HepG2 (cell line): ENCODE data around the gene KXD1. TPM values are rescaled to one million over a fixed set of nuclear protein-coding genes. Genes with fewer than 3 reads are reported as not detected.
A peak's percentile ranks its signal among the peaks of the same experiment; 100 is the strongest.

Experiments
- CREM ChIP-seq, 2 experiments: sonication (generic) in 1 of 2; formaldehyde crosslinking in 1 of 2; IDR thresholded peaks; 2 replicates each; pipeline versions ENCODE4 v1.4.0 to v1.6.1; 2016 to 2020; ENCODE audit warnings: antibody characterized with exemption in 1 of 2, mild to moderate bottlenecking in 1 of 2, missing genetic modification reagents in 1 of 2
- ISX ChIP-seq: sonication (generic); formaldehyde crosslinking; conservative IDR thresholded peaks from 2 replicates; pipeline ENCODE4 v1.5.0; 2020; ENCODE audit warnings: missing genetic modification reagents
- KLF6 ChIP-seq: IDR thresholded peaks from 2 replicates; pipeline ENCODE4 v1.8.0; 2016; ENCODE audit warnings: missing biosample characterization, missing genetic modification reagents
- NFKB2 ChIP-seq: sonication (generic); formaldehyde crosslinking; IDR thresholded peaks from 2 replicates; pipeline ENCODE4 v1.4.0; 2020; ENCODE audit warnings: missing genetic modification reagents, borderline replicate concordance
- RFXANK ChIP-seq: IDR thresholded peaks from 2 replicates; pipeline ENCODE4 v1.6.1; 2016
- SOX5 ChIP-seq: IDR thresholded peaks from 2 replicates; pipeline ENCODE4 v1.6.1; 2016; ENCODE audit warnings: borderline replicate concordance
- SRY ChIP-seq: sonication (generic); formaldehyde crosslinking; IDR thresholded peaks from 2 replicates; pipeline ENCODE4 v1.8.0; 2022; ENCODE audit warnings: mild to moderate bottlenecking, missing genetic modification reagents
- SSRP1 ChIP-seq: IDR thresholded peaks from 2 replicates; pipeline ENCODE4 v1.6.1; 2016; ENCODE audit warnings: control low read depth
- ZFP36L1 ChIP-seq: sonication (generic); formaldehyde crosslinking; IDR thresholded peaks from 2 replicates; pipeline ENCODE4 v1.8.0; 2022; ENCODE audit warnings: mild to moderate bottlenecking, missing genetic modification reagents, moderate library complexity
- ZNF224 ChIP-seq: sonication (generic); formaldehyde crosslinking; IDR thresholded peaks from 2 replicates; pipeline ENCODE4 v1.5.0; 2020; ENCODE audit warnings: mild to moderate bottlenecking, missing genetic modification reagents
- ZNF501 ChIP-seq: sonication (generic); formaldehyde crosslinking; IDR thresholded peaks from 2 replicates; pipeline ENCODE4 v1.5.1; 2020; ENCODE audit warnings: mild to moderate bottlenecking, moderate library complexity, missing genetic modification reagents
- ZNF569 ChIP-seq: sonication (generic); formaldehyde crosslinking; IDR thresholded peaks from 2 replicates; pipeline ENCODE4 v1.5.0; 2020; ENCODE audit warnings: mild to moderate bottlenecking, missing genetic modification reagents, moderate library complexity, borderline replicate concordance
- ZNF577 ChIP-seq: sonication (generic); formaldehyde crosslinking; IDR thresholded peaks from 2 replicates; pipeline ENCODE4 v1.4.0; 2020; ENCODE audit warnings: mild to moderate bottlenecking, low read depth, missing genetic modification reagents, borderline replicate concordance
- ZNF670 ChIP-seq: sonication (generic); formaldehyde crosslinking; IDR thresholded peaks from 2 replicates; pipeline ENCODE4 v1.8.0; 2022; ENCODE audit warnings: mild to moderate bottlenecking, missing genetic modification reagents, borderline replicate concordance
- ZNF7 ChIP-seq: IDR thresholded peaks from 2 replicates; pipeline ENCODE4 v1.6.1; 2016; ENCODE audit warnings: missing biosample characterization, missing genetic modification reagents
- ZNF724P ChIP-seq: sonication (generic); formaldehyde crosslinking; IDR thresholded peaks from 2 replicates; pipeline ENCODE4 v1.8.0; 2022; ENCODE audit warnings: missing genetic modification reagents, borderline replicate concordance
- ZNF75D ChIP-seq: sonication (generic); formaldehyde crosslinking; IDR thresholded peaks from 2 replicates; pipeline ENCODE4 v1.8.1; 2023; ENCODE audit warnings: missing genetic modification reagents, mild to moderate bottlenecking, borderline replicate concordance
- ZNF780A ChIP-seq: sonication (generic); formaldehyde crosslinking; IDR thresholded peaks from 2 replicates; pipeline ENCODE4 v1.8.0; 2022; ENCODE audit warnings: mild to moderate bottlenecking, missing genetic modification reagents, moderate library complexity
- polyA plus RNA-seq, 8 experiments: library from polyadenylated mRNA; depleted of rRNA in 3 of 8; stranded (reverse) in 7 of 8; unstranded in 1 of 8; fragments of >200 nt; fragmentation: Illumina TruSeq in 4 of 8; extraction: Trizol in 4 of 8; gene quantifications; 2 replicates each; pipeline versions ENCODE4 v1.2.1 to v1.2.3, GENCODE V29; 2011 to 2016; ENCODE audit warnings: low read depth in 4 of 8, missing spikeins in 1 of 8, mixed read lengths in 1 of 8; ENCODE audit not compliant: insufficient read depth in 1 of 8
- total RNA-seq, 5 experiments: library from RNA; depleted of rRNA; stranded (reverse); fragments of >200 nt; fragmentation: Illumina TruSeq; extraction: Trizol; gene quantifications; 2 replicates each; pipeline ENCODE4 v1.2.3, GENCODE V29; 2016; ENCODE audit warnings: low read depth in 1 of 5
- TF ChIP-seq, protein P1 (sequence below): sonication (generic); formaldehyde crosslinking; conservative IDR thresholded peaks from 2 replicates; pipeline ENCODE4 v1.5.0; 2020; ENCODE audit warnings: missing genetic modification reagents
- TF ChIP-seq, protein P2 (sequence below): sonication (generic); formaldehyde crosslinking; IDR thresholded peaks from 2 replicates; pipeline ENCODE4 v1.4.0; 2020; ENCODE audit warnings: missing genetic modification reagents
- TF ChIP-seq, protein P3 (sequence below): sonication (generic); formaldehyde crosslinking; IDR thresholded peaks from 2 replicates; pipeline ENCODE4 v1.4.0; 2020; ENCODE audit warnings: missing genetic modification reagents

KXD1 gene
- total and polyA plus RNA-seq, 2 of the 13 experiments (the other 11 are each of a cell fraction or from before 2014, with no cell fraction given), result 44.6 to 143 TPM

DNA sequence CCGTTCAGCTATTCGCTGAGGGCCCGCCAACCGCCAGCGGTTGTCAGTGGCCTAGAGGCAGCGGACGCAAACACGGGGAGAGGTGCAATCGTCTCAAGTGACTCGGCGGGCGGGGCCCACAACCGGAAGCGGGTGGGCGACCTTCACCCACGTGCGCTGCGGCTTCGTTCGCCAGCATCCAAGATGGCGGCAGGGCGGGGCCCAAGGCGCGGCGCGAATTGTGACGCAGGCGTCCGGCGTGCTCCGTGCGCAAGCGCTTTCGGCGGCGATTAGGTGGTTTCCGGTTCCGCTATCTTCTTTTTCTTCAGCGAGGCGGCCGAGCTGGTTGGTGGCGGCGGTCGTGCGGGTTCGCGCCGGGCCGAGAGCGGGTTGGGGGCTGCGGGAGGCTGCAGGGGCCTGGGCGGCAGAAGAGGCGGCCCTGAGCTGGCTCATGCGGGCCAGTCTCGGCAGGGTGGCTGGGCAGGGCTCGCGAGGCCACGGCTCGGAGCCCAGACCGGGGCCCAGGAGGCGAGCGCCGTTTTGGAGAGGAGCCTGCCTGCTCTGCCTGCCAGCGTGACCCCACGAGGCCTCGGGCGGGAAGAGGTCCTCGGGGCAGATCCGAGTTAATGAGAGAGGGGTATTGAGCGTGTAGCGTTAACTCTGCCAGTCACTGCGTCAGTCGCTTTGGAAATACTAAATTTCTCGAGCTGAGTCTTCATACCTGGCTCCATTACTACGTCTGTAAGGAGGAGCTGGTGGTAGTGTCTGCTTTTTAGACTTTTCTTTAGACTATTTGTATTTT lies 14.1 kb downstream of the KXD1 start, which contains the start of gene UBA52 (continued):
- no peak for TF ChIP-seq ZNF577
- TF ChIP-seq, protein P1, sequence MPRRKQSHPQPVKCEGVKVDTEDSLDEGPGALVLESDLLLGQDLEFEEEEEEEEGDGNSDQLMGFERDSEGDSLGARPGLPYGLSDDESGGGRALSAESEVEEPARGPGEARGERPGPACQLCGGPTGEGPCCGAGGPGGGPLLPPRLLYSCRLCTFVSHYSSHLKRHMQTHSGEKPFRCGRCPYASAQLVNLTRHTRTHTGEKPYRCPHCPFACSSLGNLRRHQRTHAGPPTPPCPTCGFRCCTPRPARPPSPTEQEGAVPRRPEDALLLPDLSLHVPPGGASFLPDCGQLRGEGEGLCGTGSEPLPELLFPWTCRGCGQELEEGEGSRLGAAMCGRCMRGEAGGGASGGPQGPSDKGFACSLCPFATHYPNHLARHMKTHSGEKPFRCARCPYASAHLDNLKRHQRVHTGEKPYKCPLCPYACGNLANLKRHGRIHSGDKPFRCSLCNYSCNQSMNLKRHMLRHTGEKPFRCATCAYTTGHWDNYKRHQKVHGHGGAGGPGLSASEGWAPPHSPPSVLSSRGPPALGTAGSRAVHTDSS (CRISPR knock-in tag), result no peak; the same call in 1 of the 2 replicates
- peak; percentile 85; the same call in 1 of the 2 replicates for TF ChIP-seq RFXANK (CRISPR knock-in tag)
- peak; percentile 62; the same call in 1 of the 2 replicates for TF ChIP-seq ZNF569 (CRISPR knock-in tag)
- peak; percentile 77 for TF ChIP-seq SRY
- no peak for TF ChIP-seq ZNF75D (CRISPR knock-in tag)
- peak; percentile 72; the same call in 1 of the 2 replicates for TF ChIP-seq NFKB2
- TF ChIP-seq KLF6, result peak; percentile 92
- no peak; the same call in 1 of the 2 replicates for TF ChIP-seq ZFP36L1
- peak; percentile 94 for TF ChIP-seq CREM (IDR thresholded peaks at IDR 0.05)
- peak; percentile 73 for TF ChIP-seq CREM (CRISPR knock-in tag; IDR thresholded peaks at IDR 0.05)
- TF ChIP-seq, protein P2, sequence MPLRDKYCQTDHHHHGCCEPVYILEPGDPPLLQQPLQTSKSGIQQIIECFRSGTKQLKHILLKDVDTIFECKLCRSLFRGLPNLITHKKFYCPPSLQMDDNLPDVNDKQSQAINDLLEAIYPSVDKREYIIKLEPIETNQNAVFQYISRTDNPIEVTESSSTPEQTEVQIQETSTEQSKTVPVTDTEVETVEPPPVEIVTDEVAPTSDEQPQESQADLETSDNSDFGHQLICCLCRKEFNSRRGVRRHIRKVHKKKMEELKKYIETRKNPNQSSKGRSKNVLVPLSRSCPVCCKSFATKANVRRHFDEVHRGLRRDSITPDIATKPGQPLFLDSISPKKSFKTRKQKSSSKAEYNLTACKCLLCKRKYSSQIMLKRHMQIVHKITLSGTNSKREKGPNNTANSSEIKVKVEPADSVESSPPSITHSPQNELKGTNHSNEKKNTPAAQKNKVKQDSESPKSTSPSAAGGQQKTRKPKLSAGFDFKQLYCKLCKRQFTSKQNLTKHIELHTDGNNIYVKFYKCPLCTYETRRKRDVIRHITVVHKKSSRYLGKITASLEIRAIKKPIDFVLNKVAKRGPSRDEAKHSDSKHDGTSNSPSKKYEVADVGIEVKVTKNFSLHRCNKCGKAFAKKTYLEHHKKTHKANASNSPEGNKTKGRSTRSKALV (CRISPR knock-in tag), result 0 out of 2 replicates have a peak, but pooled peaks have one; percentile 45
- TF ChIP-seq ZNF780A, result 0 out of 2 replicates have a peak, but pooled peaks have one; percentile 67
- TF ChIP-seq SOX5, result peak; percentile 71; the same call in 1 of the 2 replicates
- TF ChIP-seq, protein P3, sequence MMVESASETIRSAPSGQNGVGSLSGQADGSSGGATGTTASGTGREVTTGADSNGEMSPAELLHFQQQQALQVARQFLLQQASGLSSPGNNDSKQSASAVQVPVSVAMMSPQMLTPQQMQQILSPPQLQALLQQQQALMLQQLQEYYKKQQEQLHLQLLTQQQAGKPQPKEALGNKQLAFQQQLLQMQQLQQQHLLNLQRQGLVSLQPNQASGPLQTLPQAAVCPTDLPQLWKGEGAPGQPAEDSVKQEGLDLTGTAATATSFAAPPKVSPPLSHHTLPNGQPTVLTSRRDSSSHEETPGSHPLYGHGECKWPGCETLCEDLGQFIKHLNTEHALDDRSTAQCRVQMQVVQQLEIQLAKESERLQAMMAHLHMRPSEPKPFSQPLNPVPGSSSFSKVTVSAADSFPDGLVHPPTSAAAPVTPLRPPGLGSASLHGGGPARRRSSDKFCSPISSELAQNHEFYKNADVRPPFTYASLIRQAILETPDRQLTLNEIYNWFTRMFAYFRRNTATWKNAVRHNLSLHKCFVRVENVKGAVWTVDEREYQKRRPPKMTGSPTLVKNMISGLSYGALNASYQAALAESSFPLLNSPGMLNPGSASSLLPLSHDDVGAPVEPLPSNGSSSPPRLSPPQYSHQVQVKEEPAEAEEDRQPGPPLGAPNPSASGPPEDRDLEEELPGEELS (CRISPR knock-in tag), result peak; percentile 69
- no peak for TF ChIP-seq ZNF724P (CRISPR knock-in tag)
- TF ChIP-seq ZNF501, result peak; percentile 95
- 0 out of 2 replicates have a peak, but pooled peaks have one; percentile 71 for TF ChIP-seq ZNF224
- TF ChIP-seq SSRP1 (CRISPR knock-in tag), result 0 out of 2 replicates have a peak, but pooled peaks have one; percentile 40
- no peak for TF ChIP-seq ZNF7
- TF ChIP-seq ZNF670 (CRISPR knock-in tag), result peak; percentile 80; the same call in 1 of the 2 replicates
- no peak for TF ChIP-seq ISX
